Subcutaneous preadipocyte (primary cell): Measurements from ENCODE around the gene WRAP73. TPM values are rescaled to one million over a fixed set of nuclear protein-coding genes. Genes with fewer than 3 reads are reported as not detected.

ENCODE experiments used
- total RNA-seq: library from RNA; depleted of rRNA; stranded (reverse); fragments of >200 nt; gene quantifications from 2 replicates; pipeline ENCODE4 v1.2.3, GENCODE V29; 2012

WRAP73 gene
- total RNA-seq, result 10.7 and 10.9 TPM in 2 replicates

DNA sequence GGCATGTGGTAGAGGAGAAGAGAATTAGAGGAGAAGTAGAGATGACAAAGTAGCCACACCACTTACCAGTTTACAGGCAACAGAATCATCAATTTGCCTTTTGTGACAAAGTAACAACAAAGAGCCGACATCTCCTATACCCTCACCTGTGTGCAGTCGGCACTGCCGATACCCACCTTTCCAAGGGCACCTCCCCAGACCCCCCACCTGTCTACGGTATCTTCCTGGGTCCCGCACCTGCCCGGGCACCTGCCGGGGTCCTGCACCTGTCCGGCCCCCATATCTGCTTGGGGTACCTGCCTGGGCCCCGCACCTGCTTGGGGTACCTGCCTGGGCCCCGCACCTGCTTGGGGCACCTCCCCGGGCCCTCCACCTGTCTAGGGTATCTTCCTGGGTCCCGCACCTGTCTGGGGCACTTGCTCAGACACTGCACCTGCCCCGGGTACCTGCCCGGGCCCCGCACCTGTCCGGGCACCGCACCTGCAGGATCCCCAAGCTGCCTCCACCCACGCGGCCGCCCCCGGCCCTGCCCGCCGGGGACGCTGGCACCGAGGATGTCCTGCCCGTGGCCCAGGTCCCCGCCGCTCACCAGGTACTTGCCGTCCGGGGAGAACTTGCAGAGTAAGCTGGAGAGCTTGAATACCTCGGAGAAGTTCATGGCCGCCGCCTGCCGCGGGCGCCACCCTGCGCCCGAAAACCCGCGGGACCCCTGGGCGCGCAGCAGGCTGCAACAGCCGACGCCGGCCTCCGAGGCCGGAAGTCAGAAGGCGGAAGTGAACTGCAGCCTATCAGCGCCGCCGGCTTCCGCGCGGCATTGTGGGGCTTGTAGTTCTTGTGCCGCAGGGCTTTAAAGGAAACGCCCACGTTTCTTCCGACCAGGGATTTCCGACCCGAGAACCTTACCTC lies at the start of gene WRAP73:
Gene WRAP73, minus strand, starts transcription at position 762 of the 906 bp plus-strand sequence. Its CDS starts 104 bp downstream, at position 658.

GRCh38 chr1:3651930-3652547 lies 2.1 kb upstream of the WRAP73 start, which contains the start of gene TP73:
TSS of gene TP73 (plus strand) at chr1:3652516. CDS start at chr1:3682366, 29,850 bp downstream.

DNA sequence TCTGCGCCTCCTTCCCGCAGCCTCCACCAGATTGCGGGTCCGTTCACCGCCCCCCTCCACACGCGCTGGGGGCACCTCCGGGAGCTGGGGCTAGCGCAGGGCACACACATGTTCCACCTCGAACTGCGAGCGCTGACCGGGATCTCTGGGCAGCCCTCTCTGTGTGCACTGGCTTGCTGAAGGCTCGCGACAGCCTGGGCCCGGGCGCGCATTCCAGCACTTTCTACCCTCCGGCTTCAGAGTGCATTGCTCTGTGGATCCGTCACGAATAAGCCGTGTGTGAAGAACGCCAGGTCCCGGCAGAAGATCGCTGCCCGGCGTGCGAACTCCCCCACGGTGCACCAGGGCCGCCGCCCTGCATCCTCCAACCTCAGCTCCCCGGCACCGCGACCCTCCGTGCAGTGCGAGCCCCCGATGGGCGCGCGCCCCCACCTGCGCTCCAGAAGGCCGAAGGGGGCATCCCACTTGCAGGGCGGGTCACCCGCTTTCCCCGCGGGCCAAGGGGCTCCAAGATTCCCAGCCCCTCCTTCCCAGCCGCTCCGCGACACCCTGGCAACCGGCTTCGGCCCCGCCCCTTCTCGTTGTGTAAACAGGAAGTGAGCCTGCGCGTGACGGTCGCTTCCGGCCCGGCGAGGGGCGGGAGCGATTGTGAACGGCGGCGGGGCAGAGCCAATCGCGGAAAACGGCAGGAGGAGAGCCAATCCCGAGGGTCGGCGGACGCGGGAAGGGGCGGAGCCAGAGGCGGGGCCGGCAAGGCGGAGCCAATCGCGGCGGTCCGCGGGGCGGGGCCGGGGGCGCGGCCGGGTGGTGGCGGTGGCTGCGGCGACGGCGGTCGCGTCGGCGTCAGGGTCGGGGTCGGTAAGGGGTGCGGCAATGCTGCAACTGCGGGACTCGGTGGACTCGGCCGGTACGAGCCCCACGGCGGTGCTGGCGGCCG lies 25.4 kb downstream of the WRAP73 start, which contains the start of gene TPRG1L:
Gene TPRG1L, plus strand, starts transcription at position 816 of the 937 bp plus-strand sequence. Its CDS starts 58 bp downstream, at position 874.

GRCh38 chr1:3611170-3612019 lies 38.5 kb downstream of the WRAP73 start, which contains the start of gene MEGF6:
TSS of gene MEGF6 (minus strand) at chr1:3611508. CDS start at chr1:3611268, 240 bp downstream.

Other genes with a start within 250 kb of the WRAP73 start
- gene ARHGEF16, start 195.4 kb downstream of the WRAP73 start, total RNA-seq, result under 0.01 and 1.2 TPM in 2 replicates
- 0.59 and 1.1 TPM in 2 replicates for gene MEGF6, start 38.6 kb downstream of the WRAP73 start, total RNA-seq
- 17.3 and 18.4 TPM in 2 replicates for gene TPRG1L, start 25.1 kb downstream of the WRAP73 start, total RNA-seq
- under 0.01 TPM in 1 of 2 replicates, not detected in the other for gene TP73, start 2.4 kb upstream of the WRAP73 start, total RNA-seq
- gene CCDC27, start 102.3 kb upstream of the WRAP73 start, total RNA-seq, result not detected in 2 replicates
- gene SMIM1, start 122.6 kb upstream of the WRAP73 start, total RNA-seq, result 0.39 TPM in 1 of 2 replicates, not detected in the other
- gene LRRC47, start 146.4 kb upstream of the WRAP73 start, total RNA-seq, result 27.2 and 30.3 TPM in 2 replicates
- 17.3 and 19.9 TPM in 2 replicates for gene CEP104, start 207.1 kb upstream of the WRAP73 start, total RNA-seq
- 8.8 and 10.8 TPM in 2 replicates for gene DFFB, start 207.4 kb upstream of the WRAP73 start, total RNA-seq